ENCODE data around the gene PYGO1.

DNA sequence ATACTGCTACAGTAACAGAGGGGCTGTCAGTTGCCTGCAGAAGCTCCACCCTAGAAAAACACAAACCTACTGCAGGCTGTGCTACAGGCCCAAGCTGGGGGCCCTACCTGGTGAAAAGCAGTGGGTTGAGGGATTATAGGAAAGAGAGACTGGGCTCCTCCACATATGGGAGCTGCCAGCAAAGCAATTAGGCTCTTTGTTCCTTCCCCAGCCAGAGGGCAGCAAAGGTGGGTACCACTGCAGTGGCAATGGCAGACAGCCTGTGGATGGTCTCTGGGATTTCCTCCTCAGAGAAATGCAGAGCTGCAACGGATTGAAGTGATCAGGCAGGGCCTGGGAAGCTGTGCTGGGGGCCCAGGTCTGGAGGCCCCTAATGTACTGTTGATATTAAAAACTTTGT is 61.0 kb downstream of the PYGO1 start:
- TF ChIP-seq, protein P1, sequence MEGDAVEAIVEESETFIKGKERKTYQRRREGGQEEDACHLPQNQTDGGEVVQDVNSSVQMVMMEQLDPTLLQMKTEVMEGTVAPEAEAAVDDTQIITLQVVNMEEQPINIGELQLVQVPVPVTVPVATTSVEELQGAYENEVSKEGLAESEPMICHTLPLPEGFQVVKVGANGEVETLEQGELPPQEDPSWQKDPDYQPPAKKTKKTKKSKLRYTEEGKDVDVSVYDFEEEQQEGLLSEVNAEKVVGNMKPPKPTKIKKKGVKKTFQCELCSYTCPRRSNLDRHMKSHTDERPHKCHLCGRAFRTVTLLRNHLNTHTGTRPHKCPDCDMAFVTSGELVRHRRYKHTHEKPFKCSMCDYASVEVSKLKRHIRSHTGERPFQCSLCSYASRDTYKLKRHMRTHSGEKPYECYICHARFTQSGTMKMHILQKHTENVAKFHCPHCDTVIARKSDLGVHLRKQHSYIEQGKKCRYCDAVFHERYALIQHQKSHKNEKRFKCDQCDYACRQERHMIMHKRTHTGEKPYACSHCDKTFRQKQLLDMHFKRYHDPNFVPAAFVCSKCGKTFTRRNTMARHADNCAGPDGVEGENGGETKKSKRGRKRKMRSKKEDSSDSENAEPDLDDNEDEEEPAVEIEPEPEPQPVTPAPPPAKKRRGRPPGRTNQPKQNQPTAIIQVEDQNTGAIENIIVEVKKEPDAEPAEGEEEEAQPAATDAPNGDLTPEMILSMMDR (IDR thresholded peaks at IDR 0.05): no peak
- TF ChIP-seq POLR2AphosphoS5 (IDR thresholded peaks at IDR 0.05; ENCODE audit: insufficient read depth in 1 of 2, low read depth in 1 of 2): no peak
- no peak for TF ChIP-seq POLR2A (IDR thresholded peaks at IDR 0.05)
